ENCODE results near the gene GRAP2.

- no peak for TF ChIP-seq CTCF (IDR thresholded peaks at IDR 0.05)
- no peak for TF ChIP-seq POLR2A (IDR thresholded peaks at IDR 0.05)
Observed at GRCh38 chr22:39947220-39948216, 46.6 kb downstream of the GRAP2 start.

All from breast epithelium (tissue), 3 donors.